HG03469 (cell line): ENCODE results near the gene ZDHHC18.
"Not testable (repeated sequence)": the region's sequence is repeated elsewhere in the genome, so short reads cannot be mapped to it uniquely, and the experiment has no call there.

ENCODE experiments used
- ATAC-seq: cut with Tn5 transposase; IDR thresholded peaks from one replicate; pipeline ENCODE4 v1.9.1; 2021; ENCODE audit warnings: mild to moderate bottlenecking, moderate library complexity, moderate number of reproducible peaks; ENCODE audit not compliant: unreplicated experiment

Gene ZDHHC18

GRCh38 chr1:26832249-26832960 lies 5.9 kb downstream of the ZDHHC18 start:
- ATAC-seq: no peak

GRCh38 chr1:26833432-26834405 lies 7.2 kb downstream of the ZDHHC18 start:
- no peak for ATAC-seq

GRCh38 chr1:26837665-26838064 lies 11.2 kb downstream of the ZDHHC18 start:
- not testable (repeated sequence) for ATAC-seq

GRCh38 chr1:26838474-26839338 lies 12.2 kb downstream of the ZDHHC18 start:
- ATAC-seq: peak; percentile 71

GRCh38 chr1:26839339-26839722 lies 12.8 kb downstream of the ZDHHC18 start:
- no peak for ATAC-seq

DNA sequence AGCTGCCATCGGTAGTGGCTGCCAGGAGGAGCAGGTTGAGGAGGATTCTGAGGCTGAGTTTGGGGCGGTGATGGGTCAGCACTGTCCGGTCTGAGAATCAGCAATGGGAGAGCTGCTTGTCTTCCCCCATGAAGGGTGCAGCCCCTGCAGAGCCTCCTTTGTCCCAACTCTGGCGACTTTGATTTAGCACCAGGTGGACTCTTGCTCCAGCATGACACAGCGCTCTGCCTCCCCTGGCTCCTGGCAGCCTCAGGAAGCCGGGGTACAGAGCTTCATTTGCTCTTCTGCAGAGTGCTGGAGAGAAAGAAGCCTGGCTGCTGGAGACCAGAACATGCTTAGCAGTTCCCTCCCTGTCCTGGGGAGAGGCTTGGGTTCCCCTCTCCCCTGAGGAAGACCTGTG lies 13.3 kb downstream of the ZDHHC18 start:
- ATAC-seq: no peak

GRCh38 chr1:26844424-26845196 lies 18.1 kb downstream of the ZDHHC18 start:
- ATAC-seq: no peak

GRCh38 chr1:26847826-26848225 lies 21.3 kb downstream of the ZDHHC18 start:
- not testable (repeated sequence) for ATAC-seq

DNA sequence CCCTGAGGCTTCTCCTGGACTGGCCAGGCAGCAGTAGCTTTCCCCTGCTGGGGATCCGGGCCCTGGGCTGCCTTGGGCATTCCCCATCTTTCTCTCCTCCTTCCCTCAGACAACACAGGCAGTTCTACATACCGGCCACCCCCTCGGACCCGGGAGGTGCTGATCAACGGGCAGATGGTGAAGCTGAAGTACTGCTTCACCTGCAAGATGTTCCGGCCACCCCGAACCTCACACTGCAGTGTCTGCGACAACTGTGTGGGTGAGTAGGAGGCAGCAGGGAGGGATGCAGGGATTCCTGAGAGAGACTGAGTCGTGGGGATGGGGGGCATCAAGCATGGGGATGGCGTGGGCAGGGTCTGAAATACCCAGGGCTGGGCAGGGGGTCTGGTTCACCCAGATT lies 22.0 kb downstream of the ZDHHC18 start:
- ATAC-seq: no peak

GRCh38 chr1:26848941-26849774 lies 22.7 kb downstream of the ZDHHC18 start:
- no peak for ATAC-seq

GRCh38 chr1:26851106-26851684 lies 24.7 kb downstream of the ZDHHC18 start:
- no peak for ATAC-seq

- ATAC-seq: no peak
These were observed 26.2 kb downstream of the ZDHHC18 start for GRCh38 chr1:26852701-26853100.

DNA sequence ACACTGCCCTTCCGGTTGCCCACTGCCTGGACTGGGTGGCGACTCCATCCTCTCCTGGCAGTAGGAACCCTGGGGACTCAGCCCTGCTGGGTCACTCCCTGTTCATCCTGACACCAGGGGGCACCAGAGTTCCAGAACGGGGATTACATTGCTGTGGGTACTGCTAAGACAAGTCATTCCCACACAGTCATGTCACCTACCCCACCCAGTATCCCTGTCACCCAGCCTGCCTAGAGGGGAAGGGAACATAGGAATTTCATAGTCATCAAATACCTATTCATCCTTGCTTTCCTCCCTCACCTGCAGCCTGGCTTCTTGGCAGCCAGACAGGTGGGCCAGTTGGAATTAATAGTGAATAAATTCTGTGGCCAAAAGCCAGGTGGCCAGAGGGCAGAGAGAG lies 26.7 kb downstream of the ZDHHC18 start:
- ATAC-seq: no peak

GRCh38 chr1:26853600-26853999 lies 27.1 kb downstream of the ZDHHC18 start:
- ATAC-seq: no peak

DNA sequence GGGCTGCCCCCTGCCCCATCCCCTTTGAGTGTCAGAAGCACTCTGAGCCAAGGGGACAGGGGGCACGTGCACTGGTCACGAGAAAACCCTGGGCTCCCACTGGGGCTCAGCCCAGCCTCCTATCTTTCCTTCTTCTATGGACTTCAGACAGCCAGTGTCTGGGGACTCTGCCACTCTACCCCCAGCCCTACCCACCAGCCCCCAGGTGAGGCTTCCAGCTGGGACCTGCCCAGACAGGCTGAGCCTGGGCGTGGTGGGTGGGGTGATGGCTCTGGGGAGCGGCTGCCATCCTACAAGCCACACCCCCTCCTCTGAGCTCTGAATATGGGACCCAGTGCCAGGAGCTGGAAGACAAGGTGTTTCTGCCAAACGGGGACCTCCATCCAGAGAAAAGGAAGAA lies 28.4 kb downstream of the ZDHHC18 start:
- no peak for ATAC-seq

DNA sequence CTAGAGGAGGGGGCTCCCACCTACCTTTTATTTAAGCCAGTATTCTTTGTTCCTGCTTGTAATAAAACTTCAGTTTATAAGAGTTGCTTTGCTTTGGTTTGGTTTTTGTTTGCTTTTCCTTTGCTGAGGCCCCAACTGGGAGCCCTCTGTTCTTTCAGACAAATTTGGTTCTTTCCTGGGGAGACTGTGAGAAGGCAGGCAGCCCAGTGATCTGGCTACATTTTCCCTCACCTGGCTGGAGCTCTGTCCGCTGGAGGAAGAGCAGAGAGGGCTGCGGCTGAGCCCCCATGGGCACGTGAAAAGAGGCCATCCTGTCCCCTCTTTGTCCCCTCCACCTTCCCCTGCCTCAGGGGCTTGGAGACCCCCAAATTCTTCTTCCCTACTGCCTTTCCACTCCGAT lies 29.1 kb downstream of the ZDHHC18 start:
- ATAC-seq: no peak

DNA sequence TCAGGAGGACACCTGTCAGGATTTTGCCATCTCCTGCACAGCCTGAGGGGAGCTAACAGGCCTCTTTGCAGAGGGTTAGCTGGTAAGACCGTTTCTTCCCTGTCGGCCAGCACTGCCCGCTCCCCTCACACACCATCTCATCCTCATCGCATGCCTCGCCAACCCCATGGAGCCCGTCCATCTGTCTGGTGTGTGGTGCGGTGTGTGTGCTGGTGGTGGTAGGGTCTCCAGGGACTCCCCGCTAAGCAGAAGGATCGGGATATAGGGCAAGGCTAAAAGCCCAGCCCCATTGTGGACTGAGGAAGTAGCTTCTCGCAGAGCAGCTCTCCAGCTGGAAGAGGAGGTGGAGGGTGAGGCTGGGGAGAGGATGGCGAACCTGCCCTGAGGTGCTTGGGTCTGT lies 29.7 kb downstream of the ZDHHC18 start:
- no peak for ATAC-seq

DNA sequence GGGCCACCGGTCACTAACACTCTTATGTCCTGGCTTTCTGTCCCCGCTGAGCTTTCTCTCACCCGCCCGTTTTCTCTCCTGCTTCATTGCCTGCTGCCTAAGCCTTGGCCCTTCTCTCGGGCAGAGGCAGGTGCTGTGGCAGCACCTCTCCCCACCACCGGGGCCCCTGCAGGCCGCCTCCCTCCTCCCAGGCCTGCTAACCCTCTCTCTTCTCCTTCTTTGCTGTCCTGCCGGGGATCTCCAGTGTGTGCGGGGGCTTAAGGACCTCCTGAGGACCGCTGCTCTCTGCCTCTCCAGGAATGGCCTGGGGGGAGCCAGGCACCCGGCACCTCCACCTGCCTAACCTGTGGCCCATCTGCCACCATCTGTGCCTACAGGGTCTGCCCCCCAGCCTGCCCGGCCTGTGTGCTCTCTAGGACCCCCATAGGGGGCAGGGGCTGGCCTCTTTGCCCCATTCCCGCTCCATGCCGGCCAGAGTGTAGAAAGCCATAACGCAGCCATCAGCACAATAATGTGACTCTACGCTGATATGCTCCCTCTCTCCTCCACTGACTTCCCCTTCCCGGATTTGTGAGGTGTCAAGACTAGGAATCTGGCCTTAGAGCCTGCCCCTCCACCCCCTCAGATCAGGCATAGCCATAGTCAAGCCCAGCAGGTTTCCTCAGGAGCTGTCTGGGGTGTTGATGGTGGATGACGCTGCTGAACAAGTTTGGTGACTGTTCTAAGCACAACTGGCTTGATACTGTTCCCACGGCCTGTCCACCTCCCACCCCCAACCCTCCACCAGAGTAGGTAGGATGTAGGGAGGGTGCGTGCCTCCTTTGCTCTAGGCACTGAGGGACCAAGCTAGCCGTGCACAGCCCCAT lies 30.3 kb downstream of the ZDHHC18 start:
- ATAC-seq: no peak
